Measurements from ENCODE around the gene CREB3L1. TPM values are rescaled to one million over a fixed set of nuclear protein-coding genes. Genes with fewer than 3 reads are reported as not detected.

Gene CREB3L1
- total RNA-seq, 1 experiment from 2014 or later, result 3.3 TPM

GRCh38 chr11:46265764-46266163 is 11.7 kb upstream of the CREB3L1 start:
- H3K23ac ChIP-seq (ENCODE audit: insufficient read length, low read depth, low read length), result no peak overlapping the region
- H2AFZ ChIP-seq (ENCODE audit: low read length), result no peak overlapping the region
- no peaks in the 10 kb centered on the region for H3K9me3 ChIP-seq (ENCODE audit: control insufficient read depth, low read depth, low read length)
- H2BK15ac ChIP-seq (ENCODE audit: low read depth, low read length), result no peak overlapping the region
- no peak overlapping the region for H3K4me2 ChIP-seq (ENCODE audit: insufficient read depth, insufficient read length, low read length)
- no peak overlapping the region for H3K27ac ChIP-seq (ENCODE audit: insufficient read length, low read depth, low read length)
- WGBS (ENCODE audit: extremely low coverage, insufficient read length, low lambda C conversion rate), result no CpG with 5 or more reads among the region's 7 CpGs
- Mint-ChIP-seq H3K4me1 (peaks cover under 1 to 13% of the 10 kb centered on the region in 2 experiments; a peak in 3 of 4 replicates), H3K36me3 (ENCODE audit: insufficient read depth in 1 of 3, low read depth in 3 of 3) (no peaks in the 10 kb centered on the region; a peak in 1 of 7 replicates), H3K4me3 (no peak overlapping the region), H3K27ac (no peak overlapping the region), H3K9me3 (peaks cover 0 to 6% of the 10 kb centered on the region in 2 experiments; a peak in 2 of 5 replicates), H3K27me3 (ENCODE audit: low read depth) (peaks cover 6% of the 10 kb centered on the region)
- H3K23me2 ChIP-seq (ENCODE audit: insufficient read length, low read depth, low read length, poor library complexity, severe bottlenecking), result no peaks in the 10 kb centered on the region
- H3K14ac ChIP-seq (ENCODE audit: insufficient read depth, low read length), result no peak overlapping the region
- H2BK120ac ChIP-seq (ENCODE audit: low read depth, low read length, poor library complexity, severe bottlenecking), result no peak overlapping the region
- DNase-seq, result no peak
- H3T11ph ChIP-seq (ENCODE audit: low read length), result no peak overlapping the region
- H4K8ac ChIP-seq (replicated peaks; ENCODE audit: insufficient read length, low read depth, low read length), result no peak overlapping the region
- no peak overlapping the region for H3K18ac ChIP-seq (ENCODE audit: insufficient read length, low read depth, low read length)
- no peak overlapping the region for H4K5ac ChIP-seq (ENCODE audit: insufficient read length, low read depth, low read length)
- no peaks in the 10 kb centered on the region for H3K79me2 ChIP-seq (ENCODE audit: insufficient read depth, low read length)
- no peak overlapping the region for H3K4ac ChIP-seq (ENCODE audit: low read depth, low read length)
- no peaks in the 10 kb centered on the region for H3K27me3 ChIP-seq (ENCODE audit: insufficient read depth, low read length)
- no peak overlapping the region for H2BK5ac ChIP-seq (ENCODE audit: insufficient read length, low read length)
- no peak overlapping the region for H2BK12ac ChIP-seq (ENCODE audit: insufficient read length, low read depth, low read length)
- TF ChIP-seq CTCF (conservative IDR thresholded peaks at IDR 0.05), result no peak
- H2AK5ac ChIP-seq (ENCODE audit: insufficient read length, low read length), result no peak overlapping the region
- H2BK20ac ChIP-seq (ENCODE audit: low read depth, low read length, poor library complexity, severe bottlenecking), result no peak overlapping the region
- no peaks in the 10 kb centered on the region for H4K20me1 ChIP-seq (ENCODE audit: control insufficient read depth, insufficient read depth, insufficient read length)
- H3K79me1 ChIP-seq (ENCODE audit: insufficient read depth, low read depth, low read length, poor library complexity, severe bottlenecking), result no peaks in the 10 kb centered on the region
- H4K91ac ChIP-seq (ENCODE audit: insufficient read length, low read depth, low read length), result no peak overlapping the region
- H3K56ac ChIP-seq (ENCODE audit: insufficient read length, low read depth, low read length), result no peak overlapping the region
- no peak overlapping the region for H3K9ac ChIP-seq (ENCODE audit: extremely low read depth, insufficient read length, low read length)
- H3K4me1 ChIP-seq (ENCODE audit: insufficient read depth, low read length), result no peaks in the 10 kb centered on the region
